GM18867 (cell line): ENCODE results near the gene JOSD2.

ENCODE experiments used
- ATAC-seq: cut with Tn5 transposase; IDR thresholded peaks from one replicate; pipeline ENCODE4 v1.9.1; 2021; ENCODE audit warnings: mild to moderate bottlenecking, moderate library complexity; ENCODE audit not compliant: unreplicated experiment

Gene JOSD2, protein sequence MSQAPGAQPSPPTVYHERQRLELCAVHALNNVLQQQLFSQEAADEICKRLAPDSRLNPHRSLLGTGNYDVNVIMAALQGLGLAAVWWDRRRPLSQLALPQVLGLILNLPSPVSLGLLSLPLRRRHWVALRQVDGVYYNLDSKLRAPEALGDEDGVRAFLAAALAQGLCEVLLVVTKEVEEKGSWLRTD

GRCh38 chr19:50511069-50511822 is at the start of gene JOSD2:
Gene JOSD2, minus strand, starts transcription at chr19:50511191. Its CDS starts 760 bp downstream, at chr19:50510431.
- ATAC-seq: peak; percentile 83

- ATAC-seq: no peak
Observed at GRCh38 chr19:50559636-50560035, 48.6 kb upstream of the JOSD2 start.

DNA sequence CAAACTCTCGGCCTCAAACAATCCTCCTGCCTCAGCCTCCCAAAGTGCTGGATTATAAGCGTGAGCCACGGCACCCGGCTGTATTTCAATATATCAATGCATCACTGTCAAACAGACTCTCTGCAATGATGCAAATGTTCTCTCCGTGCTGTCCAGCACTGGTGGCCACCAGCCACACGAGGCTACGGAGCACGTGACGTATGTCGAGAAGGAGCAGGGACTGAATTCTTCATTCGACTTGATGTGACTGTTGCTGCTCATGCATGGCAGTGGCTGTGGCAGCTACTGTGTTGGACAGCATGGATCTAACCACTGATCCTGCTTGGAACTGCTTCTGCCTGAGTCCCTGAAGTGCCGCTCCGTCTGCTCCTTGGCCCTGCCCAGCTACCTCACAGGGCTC is 47.5 kb upstream of the JOSD2 start:
- no peak for ATAC-seq

GRCh38 chr19:50558039-50558438 is 47.0 kb upstream of the JOSD2 start:
- ATAC-seq: no peak

GRCh38 chr19:50557009-50557613 is 46.1 kb upstream of the JOSD2 start:
- no peak for ATAC-seq

GRCh38 chr19:50556282-50557008 is 45.5 kb upstream of the JOSD2 start:
- ATAC-seq: no peak

DNA sequence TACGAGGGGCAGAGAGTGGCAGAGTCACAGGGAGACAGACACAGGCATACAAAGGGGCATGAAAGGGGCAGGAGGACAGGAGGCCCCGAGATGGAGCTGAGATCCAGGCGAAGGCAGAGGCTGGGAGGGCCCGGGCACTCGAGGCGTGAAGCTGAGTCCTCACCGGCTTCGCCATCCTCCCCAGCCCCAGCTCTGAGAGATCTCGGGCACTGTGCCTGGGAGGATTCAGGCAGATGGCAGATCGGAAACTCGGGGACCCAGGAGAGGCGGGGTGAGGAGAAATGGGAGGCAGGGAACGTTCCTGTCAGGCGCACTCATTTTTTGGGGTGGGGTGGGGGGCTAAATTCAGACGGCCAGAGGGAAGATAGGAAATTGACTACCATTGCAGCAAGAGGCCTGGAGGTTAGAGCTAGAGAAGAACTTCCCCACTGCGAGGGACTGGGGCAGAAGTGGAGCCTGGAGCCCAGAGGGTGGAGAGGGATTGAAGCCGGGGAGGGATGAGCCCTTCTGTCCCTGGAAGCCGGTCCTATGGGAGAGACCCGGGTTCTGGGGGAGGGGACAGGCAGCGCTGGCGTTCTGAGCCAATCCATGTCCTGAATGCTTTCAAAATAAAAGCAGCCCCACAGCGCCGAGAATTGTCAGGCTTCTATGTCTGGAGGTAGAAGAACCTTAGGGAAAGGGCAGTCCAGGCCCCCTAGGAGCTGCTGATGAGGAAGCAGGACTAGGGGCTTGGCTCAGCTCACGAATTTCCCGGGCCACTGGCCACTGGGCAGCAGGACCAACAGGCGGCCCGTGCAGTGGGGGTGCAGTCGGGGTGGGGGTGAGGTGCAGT is 44.7 kb upstream of the JOSD2 start:
- ATAC-seq: no peak

GRCh38 chr19:50555033-50555432 is 44.0 kb upstream of the JOSD2 start:
- ATAC-seq: no peak

- no peak for ATAC-seq
Observed at GRCh38 chr19:50554212-50554611, 43.2 kb upstream of the JOSD2 start.

GRCh38 chr19:50553134-50553703 is 42.2 kb upstream of the JOSD2 start:
- no peak for ATAC-seq

- ATAC-seq: no peak
Observed at GRCh38 chr19:50552540-50552939, 41.5 kb upstream of the JOSD2 start.

DNA sequence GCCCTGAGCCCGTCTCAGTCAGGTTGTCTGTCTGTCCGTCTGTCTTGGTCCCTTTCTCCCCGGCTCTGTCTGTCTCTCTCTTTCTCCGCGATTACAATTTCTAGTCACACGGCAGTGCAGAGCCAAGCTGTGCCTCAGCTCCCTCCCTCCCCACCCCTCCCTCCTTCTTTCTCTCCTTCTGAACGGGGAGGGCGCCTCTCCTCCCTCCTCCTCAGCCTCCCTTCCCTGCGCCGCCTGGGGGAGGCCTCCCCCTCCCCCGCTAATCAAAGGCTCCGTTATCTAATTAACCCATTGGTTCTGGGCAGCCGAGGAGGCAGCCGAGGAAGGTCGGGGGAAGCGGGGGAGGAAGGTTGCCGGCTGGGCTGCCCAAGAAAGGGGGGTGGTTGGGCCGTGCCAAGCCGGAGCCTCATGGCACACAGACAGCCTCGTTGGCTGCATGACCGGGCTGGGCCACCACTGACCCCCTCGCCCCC is 40.8 kb upstream of the JOSD2 start:
- ATAC-seq: no peak

DNA sequence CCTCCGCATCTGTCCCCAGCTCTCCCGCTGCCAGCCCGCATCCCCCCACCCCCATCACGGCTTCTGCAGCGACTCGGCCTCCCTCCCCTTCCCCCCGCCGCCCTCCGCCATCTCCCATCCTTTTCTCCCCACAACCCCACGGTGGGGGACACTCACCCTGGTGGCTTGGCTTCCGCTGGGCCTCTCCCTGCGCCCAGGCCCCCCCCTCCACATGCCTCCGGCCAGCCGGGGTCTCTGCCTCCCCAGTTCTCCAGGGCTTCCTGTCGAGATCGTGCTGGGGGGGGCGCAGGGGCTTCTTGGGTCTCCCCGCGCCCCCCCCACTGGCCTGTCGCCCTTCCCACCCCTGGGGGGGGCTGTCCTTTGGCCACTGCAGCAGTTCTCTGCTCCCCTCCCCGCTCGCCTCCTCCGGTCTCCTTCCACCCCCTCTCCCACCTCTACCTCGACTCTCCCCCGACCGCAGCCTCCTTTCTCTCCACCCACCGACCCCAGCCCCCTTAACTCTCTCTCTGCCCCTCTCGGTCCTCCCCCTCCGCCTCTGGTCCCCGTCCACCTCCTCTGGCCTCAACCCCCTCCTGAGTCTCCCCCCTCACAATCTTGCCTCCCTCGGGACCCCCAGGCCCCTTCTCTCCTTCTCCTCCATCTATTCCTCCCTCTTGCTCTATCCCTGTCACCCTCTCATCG is 40.2 kb upstream of the JOSD2 start:
- ATAC-seq: no peak

GRCh38 chr19:50550594-50550966 is 39.6 kb upstream of the JOSD2 start:
- ATAC-seq: no peak

GRCh38 chr19:50549927-50550593 is 39.1 kb upstream of the JOSD2 start:
- no peak for ATAC-seq

GRCh38 chr19:50549059-50549926 is 38.3 kb upstream of the JOSD2 start:
- ATAC-seq: no peak

- ATAC-seq: no peak
Observed at GRCh38 chr19:50548191-50549058, 37.4 kb upstream of the JOSD2 start.
